NCI-H1105 treated with DMSO at 0.1 percent for 48 hours (cell line): ENCODE data around the gene CMPK1.

Source experiments
- DNase-seq: peaks from one replicate; lab custom pipeline; 2025; lab: John Stamatoyannopoulos, UW

CMPK1 gene

DNA sequence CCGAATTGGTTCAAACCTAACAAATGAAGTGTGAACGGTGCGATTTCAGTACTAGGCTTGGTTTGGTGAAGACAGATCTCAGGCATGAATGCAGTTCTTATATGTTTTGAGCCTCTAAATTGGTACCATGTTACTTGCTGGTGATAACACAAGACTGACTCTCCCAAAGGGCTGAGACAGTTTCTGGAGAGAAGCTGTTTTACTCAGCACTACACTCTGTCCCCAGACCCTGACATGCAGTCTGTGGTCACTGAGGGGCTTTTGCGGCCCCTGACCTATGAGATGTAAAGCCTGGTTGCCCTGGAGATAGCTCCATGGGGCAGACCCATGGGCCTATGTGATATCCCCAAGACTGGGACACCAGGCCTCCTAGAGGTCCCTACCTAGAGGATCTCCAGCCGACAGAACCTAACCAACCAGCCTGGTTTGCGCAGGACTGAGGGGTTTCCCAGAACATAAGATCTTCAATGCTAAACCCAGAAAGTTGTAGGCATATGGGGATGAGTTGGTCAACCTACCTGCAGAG is 63.1 kb downstream of the CMPK1 start:
- DNase-seq = no peak

DNA sequence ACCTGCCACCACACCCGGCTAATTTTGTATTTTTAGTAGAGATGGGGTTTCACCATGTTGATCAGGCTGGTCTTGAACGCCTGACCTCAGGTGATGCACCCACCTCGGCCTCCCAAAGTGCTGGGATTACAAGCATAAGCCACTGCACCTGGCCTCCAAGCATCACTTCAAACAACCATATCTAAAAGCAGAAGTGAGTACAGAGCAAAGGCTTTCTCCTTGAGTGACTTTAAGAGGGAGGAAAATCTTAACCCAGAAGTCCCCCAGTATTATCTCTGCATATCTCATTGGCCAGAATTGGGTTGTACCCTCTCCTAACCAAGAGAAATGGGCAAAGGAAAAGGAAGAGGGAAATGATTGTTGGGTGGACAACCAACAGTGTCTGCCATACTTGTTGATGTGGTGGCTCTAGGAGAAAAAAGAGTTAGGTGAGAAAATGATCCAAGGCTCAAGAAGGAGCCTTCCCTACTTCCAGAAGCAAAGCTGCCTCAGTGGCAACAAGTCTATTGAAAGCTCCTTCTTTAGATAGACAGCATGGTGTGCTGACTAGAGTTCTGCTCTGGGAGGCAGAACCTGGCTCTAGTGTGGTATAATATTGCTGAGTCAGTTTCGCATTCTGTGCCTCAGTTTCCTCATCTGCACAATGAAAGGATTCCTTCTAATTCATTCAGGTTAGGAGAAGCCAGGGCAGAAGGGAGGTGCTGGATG is 65.7 kb downstream of the CMPK1 start:
- no peak for DNase-seq

DNA sequence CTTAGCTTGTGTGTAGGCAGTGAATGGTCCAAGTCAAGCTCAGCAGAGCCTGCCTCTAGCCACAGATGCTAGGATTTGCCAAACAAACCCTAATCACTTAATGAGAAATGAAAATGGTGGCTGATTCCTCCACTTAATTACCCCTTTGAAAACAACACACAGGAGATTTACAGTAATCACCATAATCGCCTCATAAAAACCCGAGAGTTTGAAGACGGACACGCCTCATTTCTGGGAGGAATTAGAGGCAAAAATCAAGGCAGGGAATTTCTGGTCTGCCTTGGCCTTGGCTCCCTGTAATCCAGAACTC is 66.2 kb downstream of the CMPK1 start:
- DNase-seq = no peak

DNA sequence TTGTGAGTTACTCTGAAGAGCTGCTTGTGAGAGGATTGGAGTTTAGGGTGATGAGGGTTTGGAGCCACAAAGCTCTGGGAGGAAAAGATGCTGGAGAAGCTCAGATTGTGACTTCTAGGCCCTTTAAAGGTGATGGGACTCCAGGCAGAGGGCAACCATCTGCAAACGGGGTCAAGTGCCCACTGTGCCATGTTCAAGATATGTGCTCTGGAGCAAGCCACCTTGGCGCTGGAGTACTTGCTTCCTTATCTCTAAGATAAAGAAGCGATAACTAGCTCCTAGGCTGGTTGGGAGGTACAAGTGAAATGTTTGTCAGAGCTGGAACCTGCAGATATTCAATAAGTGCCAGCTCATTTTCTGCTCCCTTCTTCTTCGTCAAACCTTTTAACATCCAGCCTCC is 68.2 kb downstream of the CMPK1 start:
- DNase-seq = no peak

DNA sequence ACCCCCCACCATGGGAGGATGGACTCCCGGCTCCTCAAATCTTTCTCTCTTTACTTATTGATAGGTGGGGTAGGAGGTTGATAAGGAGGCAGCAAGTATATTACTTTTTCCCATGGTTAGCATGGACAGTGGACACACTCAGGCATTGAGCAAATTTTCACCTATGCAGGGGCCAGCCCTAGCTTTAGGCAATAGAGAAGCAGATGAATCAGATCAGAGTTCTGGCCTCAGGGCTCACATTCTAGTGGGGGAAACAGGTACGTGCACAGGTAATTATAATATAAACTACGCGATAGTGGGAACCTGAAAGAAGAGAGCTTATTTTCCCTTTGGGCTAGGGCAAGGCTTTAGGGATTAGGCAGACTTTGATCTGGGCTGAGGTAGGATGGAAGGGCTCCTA is 69.0 kb downstream of the CMPK1 start:
- no peak for DNase-seq

DNA sequence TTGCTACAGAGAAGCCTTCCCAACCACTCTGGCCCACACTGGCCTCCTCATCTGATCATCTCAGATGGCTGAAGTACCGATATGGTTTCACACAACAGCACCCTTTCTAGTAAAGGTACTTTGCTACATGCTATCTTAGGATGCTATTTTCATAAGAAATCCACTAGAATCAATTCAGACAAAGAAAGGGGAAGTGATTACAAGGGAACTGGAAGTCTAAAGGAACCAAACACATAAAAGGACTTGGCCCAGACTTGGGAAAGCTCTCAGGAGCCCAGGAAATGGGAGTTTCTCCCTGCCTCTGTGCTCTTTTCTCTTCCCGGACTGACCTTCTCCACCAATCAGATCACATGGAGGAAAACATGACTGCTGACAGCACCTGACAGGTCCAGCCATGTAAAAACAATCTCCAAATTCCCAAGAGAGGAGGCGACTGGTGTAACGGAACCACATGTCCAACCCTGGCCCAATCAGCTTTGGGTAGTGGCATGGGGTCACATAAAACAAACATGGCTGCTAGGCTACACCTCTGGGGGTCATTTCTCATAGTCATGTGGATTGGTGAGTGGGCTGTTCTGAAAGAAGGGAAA is 69.8 kb downstream of the CMPK1 start:
- DNase-seq = no peak

DNA sequence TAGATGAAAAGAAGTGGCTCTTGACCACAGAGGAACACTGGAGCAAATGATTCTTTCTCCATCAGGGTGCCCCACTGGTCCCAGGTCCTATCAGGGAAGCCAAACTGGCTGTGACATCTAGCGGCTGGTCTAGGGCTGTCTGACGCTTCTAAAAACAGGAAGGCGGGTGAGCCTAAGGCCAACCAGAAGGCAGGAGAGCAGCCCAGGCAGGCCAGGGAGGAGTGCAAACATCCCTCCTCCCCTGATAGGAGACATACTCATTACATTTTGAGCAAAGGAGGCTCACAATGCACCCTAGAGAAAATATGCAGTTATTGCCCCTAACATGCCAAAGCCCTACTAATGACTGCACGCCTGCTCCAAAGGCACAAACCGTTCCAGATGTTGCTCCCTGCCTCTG is 72.1 kb downstream of the CMPK1 start:
- no peak for DNase-seq

DNA sequence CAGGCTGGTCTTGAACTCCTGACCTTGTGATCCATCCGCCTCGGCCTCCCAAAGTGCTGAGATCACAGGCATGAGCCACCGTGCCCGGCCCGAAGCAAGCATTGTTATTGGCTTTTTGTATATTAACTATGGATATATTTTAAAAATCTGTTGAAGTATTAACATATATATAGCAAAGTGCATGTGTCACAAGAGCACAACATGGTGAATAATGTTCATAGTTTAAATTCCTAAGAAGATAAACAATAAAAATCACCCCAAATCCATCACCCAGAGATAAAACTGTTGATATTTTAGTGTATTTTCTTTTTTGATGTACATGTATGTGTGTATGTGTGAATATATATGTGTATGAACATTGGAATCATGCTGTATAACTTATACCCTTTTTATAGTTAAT is 73.4 kb downstream of the CMPK1 start:
- DNase-seq = no peak

DNA sequence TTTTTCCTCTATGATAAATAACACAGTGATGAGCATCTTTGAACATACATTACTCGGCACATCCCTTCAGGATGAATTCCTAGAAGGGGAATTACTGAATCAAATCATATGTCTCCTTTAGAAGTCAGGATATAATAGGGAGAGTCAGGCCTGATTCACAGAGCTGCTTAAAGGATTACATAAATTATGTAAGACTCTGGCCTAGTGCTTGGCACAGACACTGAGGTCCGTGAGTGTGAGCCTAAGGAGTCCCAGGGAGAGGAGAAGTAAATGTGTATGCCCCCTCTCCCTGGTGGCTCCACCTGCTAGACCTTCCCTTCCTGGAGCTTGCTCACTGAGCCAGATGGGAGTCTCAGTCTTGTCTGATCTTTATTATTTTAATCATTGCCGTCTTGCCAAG is 73.9 kb downstream of the CMPK1 start:
- DNase-seq = no peak

DNA sequence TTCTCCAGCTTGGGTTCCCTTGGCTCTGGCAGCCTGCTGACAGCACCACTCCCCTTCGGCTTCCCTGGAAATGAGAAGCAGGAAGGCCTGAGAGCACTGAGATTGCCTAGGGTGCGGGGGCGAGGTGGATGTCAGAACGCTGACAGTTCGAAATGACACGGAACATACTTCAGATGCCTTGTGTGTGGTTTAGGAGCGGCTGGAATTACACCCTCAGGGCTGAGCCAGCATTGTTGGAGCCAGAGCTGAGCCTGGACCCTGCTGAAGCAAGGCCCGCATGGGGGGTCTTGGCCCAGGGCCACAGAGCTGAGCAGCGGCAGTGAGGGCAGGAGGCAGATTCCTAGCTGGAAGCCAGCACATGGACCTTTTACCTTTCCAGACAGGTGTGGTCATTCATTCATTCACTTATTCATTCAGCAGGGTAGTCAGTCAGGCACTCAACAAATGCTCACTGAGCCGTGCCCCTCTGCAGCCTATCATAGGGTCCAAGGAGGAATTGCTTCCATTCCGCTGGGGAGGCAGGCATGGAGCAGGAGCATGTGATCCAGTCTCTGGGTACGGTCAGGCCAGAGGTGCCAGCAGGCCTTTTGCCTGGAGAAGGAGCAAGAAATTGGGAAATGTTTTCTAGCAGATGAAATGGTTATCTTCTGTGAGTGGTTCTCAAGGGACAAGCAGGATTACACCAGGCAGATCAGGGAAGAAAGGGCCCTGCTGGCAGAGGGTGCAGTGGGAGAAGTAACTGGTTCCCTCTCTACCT is 75.9 kb downstream of the CMPK1 start:
- no peak for DNase-seq

DNA sequence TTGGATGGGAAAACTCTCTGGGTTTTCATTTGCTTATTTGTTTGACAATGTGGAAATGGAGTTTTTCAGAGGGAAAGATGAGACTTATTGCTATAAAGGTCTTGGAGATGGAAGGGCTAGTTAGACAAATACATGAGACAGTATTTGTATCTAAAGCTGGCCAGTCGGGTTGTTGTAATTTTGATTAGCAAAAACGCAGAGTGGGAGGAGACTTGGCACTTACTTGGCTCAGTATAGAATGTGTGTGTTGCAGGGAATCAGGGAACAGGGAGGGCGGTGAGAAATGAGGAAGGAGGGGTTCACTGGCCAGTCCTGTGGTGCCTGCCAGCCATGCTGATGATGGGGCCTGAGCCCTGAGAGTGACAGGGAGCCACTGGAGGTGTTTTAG is 76.5 kb downstream of the CMPK1 start:
- DNase-seq = no peak

DNA sequence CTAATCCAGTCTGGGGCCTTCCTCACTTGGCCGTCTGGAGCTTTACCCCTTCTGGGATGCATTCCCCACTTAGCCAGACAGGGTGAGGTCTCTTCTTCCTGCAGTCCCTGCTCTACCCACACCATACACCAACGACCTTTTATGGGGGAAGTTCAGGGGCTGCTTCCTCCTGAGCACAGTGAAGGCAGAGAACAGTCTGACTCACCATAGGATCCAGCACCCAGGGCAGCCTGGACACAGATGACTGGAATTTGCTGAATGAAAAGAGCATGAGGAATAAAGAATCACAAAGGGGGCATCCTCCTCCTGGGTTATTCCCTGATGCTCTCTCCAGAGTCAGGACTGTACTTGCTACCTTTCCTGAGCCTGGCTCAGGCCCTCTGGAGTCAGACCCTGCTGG is 77.8 kb downstream of the CMPK1 start:
- DNase-seq = no peak

DNA sequence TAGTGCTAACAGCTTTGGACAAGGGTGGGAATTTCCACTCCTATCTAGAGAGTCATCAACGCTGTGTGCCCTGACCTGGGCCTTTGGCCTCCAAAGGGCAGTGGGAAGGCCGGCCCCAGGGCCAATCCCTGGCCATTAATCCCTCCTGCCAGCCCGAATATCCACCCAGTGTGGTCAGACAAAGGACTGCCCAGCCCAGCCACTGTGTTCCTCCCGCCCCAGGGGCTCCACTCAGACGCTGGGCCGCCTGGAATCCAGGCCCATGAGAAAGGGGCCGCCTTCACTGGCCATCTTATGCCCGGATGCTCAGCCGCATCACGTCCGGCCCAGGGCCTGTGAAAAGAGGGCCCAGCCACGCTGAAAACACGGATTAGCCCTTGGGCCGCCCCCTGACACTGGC is 78.8 kb downstream of the CMPK1 start:
- no peak for DNase-seq

DNA sequence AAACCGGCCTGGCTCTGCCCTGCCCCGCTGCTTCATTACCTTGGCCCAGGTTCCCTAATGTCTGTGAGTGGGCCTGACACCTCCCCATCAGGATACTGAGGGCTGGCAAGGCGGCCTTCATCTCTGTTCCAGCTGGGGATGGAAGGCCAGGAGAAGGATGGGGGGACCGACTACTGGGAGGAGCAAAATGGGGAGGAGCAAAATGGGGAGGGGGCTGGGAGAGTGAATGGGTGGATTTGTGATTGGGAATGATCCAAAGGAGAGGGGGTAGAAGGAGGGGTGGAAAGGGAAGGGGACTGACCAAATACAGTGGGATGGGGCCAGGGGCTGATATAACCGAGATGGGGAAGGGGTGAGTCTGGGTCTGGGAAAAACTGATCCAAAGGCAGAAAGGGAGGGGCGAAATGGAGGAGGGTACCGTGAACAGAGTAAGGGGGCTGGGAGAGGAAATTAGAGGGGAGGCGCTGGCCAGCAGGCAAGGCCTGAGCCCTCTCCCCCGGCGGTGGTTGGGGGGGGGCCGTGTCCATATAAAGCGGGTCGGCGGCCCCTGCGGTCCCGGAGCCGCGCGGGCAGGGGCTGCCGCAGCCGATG is 82.2 kb downstream of the CMPK1 start, which contains the start of gene FOXE3:
Gene FOXE3, plus strand, starts transcription at position 558 of the 591 bp plus-strand sequence. Its CDS starts 31 bp downstream, at position 589.
- no peak for DNase-seq

DNA sequence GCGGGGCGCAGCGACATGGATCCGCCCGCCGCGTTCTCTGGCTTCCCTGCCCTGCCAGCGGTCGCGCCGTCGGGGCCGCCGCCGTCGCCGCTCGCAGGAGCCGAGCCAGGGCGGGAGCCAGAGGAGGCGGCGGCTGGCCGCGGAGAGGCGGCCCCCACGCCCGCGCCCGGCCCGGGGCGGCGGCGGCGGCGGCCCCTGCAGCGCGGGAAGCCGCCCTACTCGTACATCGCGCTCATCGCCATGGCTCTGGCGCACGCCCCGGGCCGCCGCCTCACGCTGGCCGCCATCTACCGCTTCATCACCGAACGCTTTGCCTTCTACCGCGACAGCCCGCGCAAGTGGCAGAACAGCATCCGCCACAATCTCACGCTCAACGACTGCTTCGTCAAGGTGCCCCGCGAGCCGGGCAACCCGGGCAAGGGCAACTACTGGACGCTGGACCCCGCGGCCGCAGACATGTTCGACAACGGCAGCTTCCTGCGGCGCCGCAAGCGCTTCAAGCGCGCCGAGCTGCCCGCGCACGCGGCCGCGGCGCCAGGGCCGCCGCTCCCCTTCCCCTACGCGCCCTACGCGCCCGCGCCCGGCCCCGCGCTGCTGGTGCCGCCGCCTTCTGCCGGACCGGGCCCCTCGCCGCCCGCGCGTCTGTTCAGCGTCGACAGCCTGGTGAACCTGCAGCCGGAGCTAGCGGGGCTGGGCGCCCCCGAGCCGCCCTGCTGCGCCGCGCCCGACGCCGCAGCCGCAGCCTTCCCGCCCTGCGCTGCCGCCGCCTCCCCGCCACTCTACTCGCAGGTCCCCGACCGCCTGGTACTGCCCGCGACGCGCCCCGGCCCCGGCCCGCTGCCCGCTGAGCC is 83.0 kb downstream of the CMPK1 start:
- DNase-seq = no peak

DNA sequence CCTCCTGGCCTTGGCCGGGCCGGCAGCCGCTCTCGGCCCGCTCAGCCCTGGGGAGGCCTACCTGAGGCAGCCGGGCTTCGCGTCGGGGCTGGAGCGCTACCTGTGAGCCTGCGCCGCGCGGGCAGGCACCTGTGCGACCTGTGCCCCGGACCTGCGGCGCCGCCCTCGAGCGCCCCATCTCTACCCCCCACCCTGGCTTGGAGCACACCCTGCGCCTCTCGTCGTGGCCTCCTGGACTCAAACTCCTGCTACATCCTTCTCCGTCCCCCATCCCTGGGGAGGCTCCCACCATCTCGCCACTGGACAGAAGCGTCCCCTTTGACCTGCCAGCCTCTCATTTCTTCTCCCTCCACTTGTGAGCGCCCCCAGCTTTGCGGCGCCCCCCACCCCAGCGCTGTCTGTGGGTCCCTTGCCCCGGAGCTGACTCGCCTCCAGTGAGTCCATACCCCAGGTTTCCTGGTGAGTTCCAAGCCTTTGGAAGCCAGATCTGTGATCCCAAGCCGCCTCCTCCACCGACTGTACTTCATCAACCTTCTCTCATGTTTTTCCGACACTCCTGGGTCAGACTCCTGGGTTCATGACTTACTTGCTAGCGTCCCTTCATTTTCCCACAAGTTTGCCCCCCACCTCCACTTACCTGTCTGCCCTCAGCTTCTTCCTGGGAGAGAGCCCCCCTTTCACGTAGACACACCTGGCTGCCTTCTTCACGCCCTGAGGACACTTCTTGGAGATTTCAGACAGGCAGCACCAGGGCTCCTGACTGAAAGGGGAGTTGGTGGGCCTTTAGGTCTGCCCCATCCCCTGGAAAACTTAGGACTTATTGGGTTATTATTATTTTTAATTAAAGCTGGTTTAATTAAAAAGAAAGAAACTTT is 83.8 kb downstream of the CMPK1 start:
- DNase-seq = no peak

DNA sequence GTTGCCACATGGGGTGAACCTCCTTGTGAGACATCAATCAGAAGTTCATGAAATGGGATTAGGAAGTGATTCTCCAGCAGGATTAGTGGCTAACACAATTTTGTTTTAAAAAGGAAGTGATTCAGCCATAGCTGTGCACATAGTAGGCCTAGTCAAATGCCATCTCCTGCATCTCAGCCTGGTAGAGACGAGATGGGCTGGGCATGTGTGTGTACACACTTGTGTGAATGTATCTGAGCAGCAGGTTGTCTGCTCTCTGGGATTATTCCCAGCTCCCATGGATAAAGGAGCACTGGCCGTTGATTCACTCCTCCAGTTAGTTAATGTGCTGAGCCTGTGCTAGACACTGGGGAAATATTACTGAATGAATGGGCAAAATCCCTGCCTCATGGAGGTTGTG is 84.5 kb downstream of the CMPK1 start:
- no peak for DNase-seq

DNA sequence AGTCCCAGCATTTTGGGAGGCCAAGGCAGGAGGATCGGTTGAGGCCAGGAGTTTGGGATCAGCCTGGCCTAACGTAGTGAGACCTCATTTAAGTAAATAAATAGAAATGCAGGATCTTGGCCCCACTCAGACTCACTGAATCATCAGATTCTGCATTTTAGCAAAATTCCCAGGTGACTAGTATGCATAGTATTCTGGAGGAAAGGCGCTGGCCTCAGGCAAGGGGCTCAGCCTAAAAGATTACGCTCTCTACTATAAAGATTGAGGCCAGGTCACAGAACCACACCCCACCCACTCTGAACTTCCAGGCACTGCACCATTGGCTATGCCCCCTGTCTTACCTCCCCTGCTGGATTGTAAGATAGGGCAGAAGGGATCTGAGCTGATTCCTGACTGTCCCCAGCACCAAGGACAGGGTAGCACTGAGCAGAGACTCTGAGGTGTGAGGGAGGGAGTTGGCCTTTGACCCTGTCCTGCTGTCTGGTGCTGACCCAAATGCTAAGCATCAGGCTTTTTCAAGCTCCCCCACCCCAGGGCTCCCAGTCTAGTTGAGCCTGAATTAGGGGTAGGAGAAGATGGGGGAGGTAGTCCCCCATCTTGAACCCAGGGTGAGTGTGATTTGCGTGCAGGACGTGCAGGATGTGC is 85.2 kb downstream of the CMPK1 start:
- no peak for DNase-seq

DNA sequence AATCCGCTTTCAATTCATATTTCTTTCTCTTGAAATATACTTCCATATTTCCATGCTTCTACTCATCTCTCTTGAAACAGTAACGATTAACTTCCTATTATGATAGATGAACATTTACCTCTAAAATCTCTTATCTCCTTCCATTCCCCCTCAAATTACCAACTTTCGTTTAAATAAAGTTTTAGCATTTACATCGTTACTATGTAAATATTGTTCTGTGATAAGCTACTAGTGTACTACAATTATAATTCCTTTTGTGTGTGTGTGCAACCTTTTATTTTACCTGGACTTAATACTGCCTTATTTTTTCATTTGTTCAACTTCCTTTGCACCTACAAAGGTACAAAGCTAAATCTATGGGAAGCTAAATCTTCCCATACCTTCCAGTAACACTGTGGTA is 87.0 kb downstream of the CMPK1 start:
- no peak for DNase-seq

DNA sequence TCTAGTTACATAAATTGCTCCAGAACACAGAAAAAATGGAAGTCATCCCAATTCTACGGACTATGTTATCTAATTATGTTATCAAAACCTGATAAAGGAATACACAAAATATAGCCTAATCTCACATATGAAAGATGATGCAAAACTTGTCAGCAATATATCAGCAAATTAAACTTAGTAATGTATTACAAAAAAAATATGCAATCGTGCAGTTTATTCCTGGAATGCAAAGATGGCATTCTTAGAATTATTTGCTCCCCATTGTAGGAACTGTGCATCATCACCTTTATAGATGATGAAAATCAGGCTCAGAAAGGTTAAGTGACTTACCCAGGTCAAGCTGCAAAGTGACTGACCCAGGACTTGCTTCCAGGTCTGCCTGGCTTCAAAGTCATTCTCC is 90.3 kb downstream of the CMPK1 start:
- no peak for DNase-seq
